Esophagus muscularis mucosa (tissue), 4 donors: ENCODE data around the gene TBC1D22A. TPM values are rescaled to one million over a fixed set of nuclear protein-coding genes. Genes with fewer than 3 reads are reported as not detected.

Experiments used
- DNase-seq: peaks from one replicate; pipeline ENCODE4 v3.0.0-alpha.2; 2017; ENCODE audit errors: extremely low spot score
- H3K27ac ChIP-seq, 4 donors: fragments of 200-600 bp; sonication (generic); replicated peaks in 1 of 4; 1 replicate in 3 of 4; 2 replicates in 1 of 4; pipeline ENCODE4 v1.5.1; 2016 to 2019; ENCODE audit warnings: mild to moderate bottlenecking in 1 of 4
- H3K27me3 ChIP-seq, 4 donors: fragments of 200-600 bp; sonication (generic); one replicate each; pipeline versions ENCODE4 v1.5.1 to v1.6.0; 2016 to 2019
- H3K36me3 ChIP-seq, 4 donors: fragments of 200-600 bp; sonication (generic); one replicate each; pipeline ENCODE4 v1.5.1; 2016 to 2019
- H3K4me1 ChIP-seq, 4 donors: fragments of 200-600 bp; sonication (generic); one replicate each; pipeline ENCODE4 v1.5.1; 2016 to 2019
- H3K4me3 ChIP-seq, 4 donors: fragments of 200-600 bp; sonication (generic); 1 replicate in 2 of 4; 2 replicates in 2 of 4; pipeline ENCODE4 v1.5.1; 2016 to 2019; ENCODE audit warnings: mild to moderate bottlenecking in 4 of 4, moderate library complexity in 1 of 4
- H3K9me3 ChIP-seq, 4 donors: fragments of 200-600 bp; sonication (generic); 1 replicate in 3 of 4; 2 replicates in 1 of 4; pipeline ENCODE4 v1.5.1; 2016 to 2019
- CTCF ChIP-seq, 3 experiments: fragments of 200-600 bp in 2 of 3; fragments of 450-650 bp in 1 of 3; sonication (generic) in 2 of 3; IDR thresholded peaks; one replicate each; pipeline ENCODE4 v1.5.1; 2017 to 2019; ENCODE audit warnings: antibody characterized with exemption in 3 of 3, mild to moderate bottlenecking in 2 of 3, moderate library complexity in 1 of 3
- EP300 ChIP-seq: sonication (generic); formaldehyde crosslinking; IDR thresholded peaks from one replicate; pipeline ENCODE4 v1.6.1; 2017; ENCODE audit warnings: antibody characterized with exemption
- POLR2A ChIP-seq: fragments of 450-650 bp; IDR thresholded peaks from one replicate; pipeline ENCODE4 v1.6.1; 2017; ENCODE audit warnings: antibody characterized with exemption, moderate library complexity, mild to moderate bottlenecking, low read depth
- POLR2AphosphoS5 ChIP-seq, 2 donors: sonication (generic); formaldehyde crosslinking; IDR thresholded peaks; one replicate each; pipeline ENCODE4 v1.6.1; 2017; ENCODE audit warnings: antibody characterized with exemption in 2 of 2
- WGBS: methylation state at CpG from one replicate; pipeline ENCODE4 v1.1.5; 2018; 5-methylcytosine and 5-hydroxymethylcytosine counted together
- intact Hi-C: fragments of 100-400 bp; cut with DNase I; formaldehyde crosslinking; loops from one replicate; pipeline ENCODE4 v1.15.1; 2023
- total RNA-seq, 4 donors: library from RNA; depleted of rRNA; stranded (reverse); fragments of >200 nt; gene quantifications; one replicate each; pipeline versions ENCODE4 v1.1.0 to v1.2.1, GENCODE V29; 2016

TBC1D22A gene
- total RNA-seq, 4 donors from 2014 or later = 15.2 to 20.7 (median 18.8) TPM

DNA sequence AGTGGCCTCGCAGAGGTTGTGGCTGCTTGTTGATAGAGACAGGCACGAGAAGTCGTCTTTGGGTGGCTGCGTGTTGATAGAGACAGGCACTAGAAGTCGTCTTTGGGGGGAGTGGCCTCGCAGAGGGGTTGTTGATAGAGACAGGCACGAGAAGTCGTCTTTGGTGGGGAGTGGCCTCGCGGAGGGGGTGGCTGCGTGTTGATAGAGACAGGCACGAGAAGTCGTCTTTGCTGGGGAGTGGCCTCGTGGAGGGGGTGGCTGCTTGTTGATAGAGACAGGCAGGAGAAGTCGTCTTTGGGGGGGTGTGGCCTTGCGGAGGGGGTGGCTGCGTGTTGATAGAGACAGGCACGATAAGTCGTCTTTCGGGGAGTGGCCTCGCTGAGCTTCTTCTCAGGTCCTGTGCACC is 328.8 kb downstream of the TBC1D22A start:
- H3K9me3 ChIP-seq = no peaks in the 10 kb centered on the region
- peak overlapping the region; percentile 44 to 57 (median 49) for H3K4me3 ChIP-seq
- no peaks in the 10 kb centered on the region for H3K36me3 ChIP-seq
- no peaks in the 10 kb centered on the region for H3K27me3 ChIP-seq
- no peak overlapping the region for H3K27ac ChIP-seq
- intact Hi-C loops = no loop called here
- TF ChIP-seq POLR2AphosphoS5 (IDR thresholded peaks at IDR 0.05) (no peak), POLR2A (no peak), EP300 (no peak), CTCF (IDR thresholded peaks at IDR 0.05) (no peak)
- peaks cover 0 to 28% (median 16%) of the 10 kb centered on the region in 4 donors for H3K4me1 ChIP-seq
- no peak for DNase-seq
- 25% methylated on average over 21 of the region's 21 CpGs for WGBS

- intact Hi-C loops = no loop called here
- Histone ChIP-seq H3K4me1 (peaks cover 0 to 28% (median 16%) of the 10 kb centered on the region in 4 donors), H3K4me3 (no peak overlapping the region), H3K27ac (no peak overlapping the region), H3K9me3 (no peaks in the 10 kb centered on the region), H3K27me3 (no peaks in the 10 kb centered on the region), H3K36me3 (no peaks in the 10 kb centered on the region)
- no peak for TF ChIP-seq CTCF (IDR thresholded peaks at IDR 0.05)
- no peak for TF ChIP-seq POLR2A
- TF ChIP-seq POLR2AphosphoS5 (IDR thresholded peaks at IDR 0.05) = no peak
- TF ChIP-seq EP300 = no peak
- WGBS = over 99% methylated on average over 13 of the region's 16 CpGs
- no peak for DNase-seq
Measured at GRCh38 chr22:47091921-47092700, 329.7 kb downstream of the TBC1D22A start.

- 91% methylated on average over 9 of the region's 9 CpGs for WGBS
- H3K27me3 ChIP-seq = no peaks in the 10 kb centered on the region
- H3K4me3 ChIP-seq = no peak overlapping the region
- no peaks in the 10 kb centered on the region for H3K9me3 ChIP-seq
- TF ChIP-seq POLR2AphosphoS5 (IDR thresholded peaks at IDR 0.05) (no peak), POLR2A (no peak)
- DNase-seq = no peak
- intact Hi-C loops = no loop called here
- no peaks in the 10 kb centered on the region for H3K36me3 ChIP-seq
- H3K27ac ChIP-seq = no peak overlapping the region
- peaks cover 0 to 28% (median 16%) of the 10 kb centered on the region in 4 donors for H3K4me1 ChIP-seq
Measured at GRCh38 chr22:47092896-47093311, 330.5 kb downstream of the TBC1D22A start.

- H3K27ac ChIP-seq = no peak overlapping the region
- WGBS = 88% methylated on average over 4 of the region's 4 CpGs
- intact Hi-C loops = no loop called here
- TF ChIP-seq POLR2A = no peak
- TF ChIP-seq POLR2AphosphoS5 (IDR thresholded peaks at IDR 0.05) = no peak
- no peak for TF ChIP-seq CTCF (IDR thresholded peaks at IDR 0.05)
- no peak for TF ChIP-seq EP300
- no peak overlapping the region for H3K4me3 ChIP-seq
- H3K36me3 ChIP-seq = no peaks in the 10 kb centered on the region
- H3K4me1 ChIP-seq = peaks cover 0 to 28% (median 16%) of the 10 kb centered on the region in 4 donors
- no peaks in the 10 kb centered on the region for H3K27me3 ChIP-seq
- no peak for DNase-seq
- H3K9me3 ChIP-seq = no peaks in the 10 kb centered on the region
Measured at GRCh38 chr22:47093720-47094119, 331.3 kb downstream of the TBC1D22A start.

GRCh38 chr22:47094861-47095330 is 332.4 kb downstream of the TBC1D22A start:
- H3K4me1 ChIP-seq = peaks cover 0 to 25% (median 15%) of the 10 kb centered on the region in 4 donors
- no peak for DNase-seq

More at GRCh38 chr22:47094861-47095330, 332.4 kb downstream of the TBC1D22A start:
- H3K36me3 ChIP-seq = no peaks in the 10 kb centered on the region
- H3K4me3 ChIP-seq = no peak overlapping the region
- WGBS = 92% methylated on average over 8 of the region's 8 CpGs
- no peaks in the 10 kb centered on the region for H3K9me3 ChIP-seq
- intact Hi-C loops = no loop called here
- no peak overlapping the region for H3K27ac ChIP-seq
- TF ChIP-seq POLR2A = no peak
- no peak for TF ChIP-seq CTCF (IDR thresholded peaks at IDR 0.05)
- TF ChIP-seq POLR2AphosphoS5 (IDR thresholded peaks at IDR 0.05) = no peak
- TF ChIP-seq EP300 = no peak
- H3K27me3 ChIP-seq = no peaks in the 10 kb centered on the region
